MM.1S (cell line): Measurements from ENCODE around the gene MCCD1.

Experiments used
- DNase-seq: peaks from one replicate; pipeline ENCODE4 v3.0.0-alpha.2; 2015
- H2AFZ ChIP-seq: fragments of 300-600 bp; sonication (generic); 2 replicates; pipeline ENCODE4 v1.6.0; 2016; ENCODE audit warnings: antibody characterized with exemption, low read length
- H3F3A ChIP-seq: fragments of 300-600 bp; sonication (generic); 2 replicates; pipeline ENCODE4 v1.6.1; 2016; ENCODE audit warnings: mild to moderate bottlenecking, antibody characterized with exemption, low read length, moderate library complexity, mixed read lengths; ENCODE audit not compliant: insufficient read depth
- H3K27ac ChIP-seq: fragments of 300-600 bp; sonication (generic); 2 replicates; pipeline ENCODE4 v1.5.1; 2016; ENCODE audit warnings: mild to moderate bottlenecking, low read length
- H3K27me3 ChIP-seq: fragments of 300-600 bp; sonication (generic); replicated peaks from 2 replicates; pipeline ENCODE4 v1.6.0; 2016; ENCODE audit warnings: low read length; ENCODE audit not compliant: insufficient read depth
- H3K36me3 ChIP-seq: fragments of 300-600 bp; sonication (generic); replicated peaks from 2 replicates; pipeline ENCODE4 v1.6.1; 2016; ENCODE audit warnings: mild to moderate bottlenecking, low read length, mixed read lengths; ENCODE audit not compliant: insufficient read depth
- H3K4me1 ChIP-seq: fragments of 300-600 bp; sonication (generic); 2 replicates; pipeline ENCODE4 v1.6.1; 2016; ENCODE audit warnings: low read length, mixed read lengths
- H3K4me2 ChIP-seq: fragments of 300-600 bp; sonication (generic); 2 replicates; pipeline ENCODE4 v1.6.0; 2016; ENCODE audit warnings: low read depth, low read length
- H3K4me3 ChIP-seq: fragments of 300-600 bp; sonication (generic); 2 replicates; pipeline ENCODE4 v1.5.1; 2016; ENCODE audit warnings: low read length, mixed read lengths
- H3K79me2 ChIP-seq: fragments of 300-600 bp; sonication (generic); 2 replicates; pipeline ENCODE4 v1.6.1; 2016; ENCODE audit warnings: mixed run types, low read length, mixed read lengths
- H3K9ac ChIP-seq: fragments of 300-600 bp; sonication (generic); 2 replicates; pipeline ENCODE4 v1.6.1; 2016; ENCODE audit warnings: low read length, mixed read lengths
- H3K9me2 ChIP-seq: fragments of 300-600 bp; sonication (generic); replicated peaks from 2 replicates; pipeline ENCODE4 v1.6.1; 2016; ENCODE audit warnings: mild to moderate bottlenecking, low read length, mixed read lengths; ENCODE audit not compliant: insufficient read depth
- H3K9me3 ChIP-seq: fragments of 300-600 bp; sonication (generic); replicated peaks from 2 replicates; pipeline ENCODE4 v1.6.1; 2016; ENCODE audit warnings: mild to moderate bottlenecking, low read length, mixed read lengths; ENCODE audit not compliant: insufficient read depth
- H4K20me1 ChIP-seq: fragments of 300-600 bp; sonication (generic); 2 replicates; pipeline ENCODE4 v1.6.1; 2016; ENCODE audit warnings: mild to moderate bottlenecking, low read length, moderate library complexity, mixed read lengths; ENCODE audit not compliant: insufficient read depth
- CTCF ChIP-seq: fragments of 300-600 bp; sonication (generic); IDR thresholded peaks from 2 replicates; pipeline ENCODE4 v1.5.1; 2016; ENCODE audit warnings: antibody characterized with exemption, low read length, mixed read lengths
- EZH2 ChIP-seq: fragments of 300-600 bp; sonication (generic); optimal IDR thresholded peaks from 2 replicates; pipeline ENCODE3; 2017; ENCODE audit warnings: low read depth, mild to moderate bottlenecking, antibody characterized with exemption, low read length, mixed read lengths
- EZH2phosphoT487 ChIP-seq: fragments of 300-600 bp; sonication (generic); IDR thresholded peaks from 2 replicates; pipeline ENCODE4 v1.6.1; 2018; ENCODE audit warnings: antibody characterized with exemption, low read length

MCCD1 gene

GRCh38 chr6:31541658-31542521, 13.1 kb downstream of the MCCD1 start, which contains the start of gene DDX39B:
Gene DDX39B, minus strand, starts transcription at chr6:31542003. Its CDS starts 1,471 bp downstream, at chr6:31540532.
- Histone ChIP-seq H3K4me3 (peak within 1 kb of the TSS; percentile 89), H3K9me3 (no peaks in the 10 kb centered on the region), H3K4me2 (peak within 1 kb of the TSS; percentile 99), H3K9me2 (no peaks in the 10 kb centered on the region), H3K4me1 (peaks cover 26% of the 10 kb centered on the region), H3K36me3 (peaks cover 13% of the 10 kb centered on the region), H3K79me2 (peaks cover 61% of the 10 kb centered on the region), H3K27ac (peak within 1 kb of the TSS; percentile 87), H3K9ac (peak within 1 kb of the TSS; percentile 89), H2AFZ (peak within 1 kb of the TSS; percentile 65), H3K27me3 (no peaks in the 10 kb centered on the region), H4K20me1 (peaks cover 35% of the 10 kb centered on the region), H3F3A (peaks cover 16% of the 10 kb centered on the region)
- peak; percentile 96 for DNase-seq
- no peak for TF ChIP-seq CTCF
- TF ChIP-seq EZH2phosphoT487, result no peak
- TF ChIP-seq EZH2, result no peak

- no peaks in the 10 kb centered on the region for H3K27me3 ChIP-seq
- no peak overlapping the region for H3K9ac ChIP-seq
- H3F3A ChIP-seq, result peaks cover 20% of the 10 kb centered on the region
- H3K4me3 ChIP-seq, result no peak overlapping the region
- H3K36me3 ChIP-seq, result peaks cover 9% of the 10 kb centered on the region
- H4K20me1 ChIP-seq, result peaks cover 24% of the 10 kb centered on the region
- DNase-seq, result no peak
- no peak for TF ChIP-seq EZH2
- no peak for TF ChIP-seq EZH2phosphoT487
- no peak for TF ChIP-seq CTCF
- peaks cover 27% of the 10 kb centered on the region for H3K4me1 ChIP-seq
- H2AFZ ChIP-seq, result no peak overlapping the region
- no peaks in the 10 kb centered on the region for H3K9me3 ChIP-seq
- H3K9me2 ChIP-seq, result no peaks in the 10 kb centered on the region
- no peak overlapping the region for H3K27ac ChIP-seq
- H3K79me2 ChIP-seq, result peaks cover 50% of the 10 kb centered on the region
- H3K4me2 ChIP-seq, result no peak overlapping the region
These were observed 14.9 kb downstream of the MCCD1 start for GRCh38 chr6:31543639-31544038.

- Histone ChIP-seq H3K9me3 (no peaks in the 10 kb centered on the region), H3K27ac (no peak overlapping the region), H3K79me2 (peaks cover 39% of the 10 kb centered on the region), H3K4me1 (peaks cover 17% of the 10 kb centered on the region), H3K4me3 (no peak overlapping the region), H3F3A (peaks cover 20% of the 10 kb centered on the region), H3K9ac (no peak overlapping the region), H3K4me2 (no peak overlapping the region), H4K20me1 (peaks cover 13% of the 10 kb centered on the region), H2AFZ (no peak overlapping the region), H3K9me2 (no peaks in the 10 kb centered on the region), H3K36me3 (peaks cover 8% of the 10 kb centered on the region), H3K27me3 (no peaks in the 10 kb centered on the region)
- no peak for DNase-seq
- no peak for TF ChIP-seq EZH2phosphoT487
- no peak for TF ChIP-seq CTCF
- no peak for TF ChIP-seq EZH2
These were observed 15.9 kb downstream of the MCCD1 start for GRCh38 chr6:31544676-31545075.
